ENCODE measurements around the gene MYLK.

DNA sequence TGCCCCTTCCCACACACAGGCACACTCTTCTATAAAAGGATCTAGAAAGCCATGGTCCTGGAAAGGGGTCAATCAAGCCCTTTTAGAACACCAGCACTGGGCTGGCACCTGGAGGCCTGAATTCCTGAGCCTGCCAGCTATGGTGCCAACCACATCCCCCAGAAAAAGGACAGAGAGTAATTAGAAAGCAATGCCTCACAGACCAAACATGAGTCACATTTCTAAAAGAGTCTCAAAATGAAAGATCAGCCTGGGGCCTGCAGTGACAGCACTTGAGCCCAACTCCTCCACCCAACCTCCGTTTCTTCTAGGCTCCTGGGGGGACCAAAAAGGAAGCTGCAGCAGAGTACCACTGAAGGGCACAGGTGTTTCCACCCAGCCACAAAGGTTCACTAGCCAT, 14.1 kb downstream of the MYLK start:
- TF ChIP-seq, protein P1, sequence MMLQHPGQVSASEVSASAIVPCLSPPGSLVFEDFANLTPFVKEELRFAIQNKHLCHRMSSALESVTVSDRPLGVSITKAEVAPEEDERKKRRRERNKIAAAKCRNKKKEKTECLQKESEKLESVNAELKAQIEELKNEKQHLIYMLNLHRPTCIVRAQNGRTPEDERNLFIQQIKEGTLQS (IDR thresholded peaks at IDR 0.05), result no peak
- TF ChIP-seq, protein P1 (CRISPR knock-in tag; conservative IDR thresholded peaks at IDR 0.05), result no peak
- TF ChIP-seq, protein P2, sequence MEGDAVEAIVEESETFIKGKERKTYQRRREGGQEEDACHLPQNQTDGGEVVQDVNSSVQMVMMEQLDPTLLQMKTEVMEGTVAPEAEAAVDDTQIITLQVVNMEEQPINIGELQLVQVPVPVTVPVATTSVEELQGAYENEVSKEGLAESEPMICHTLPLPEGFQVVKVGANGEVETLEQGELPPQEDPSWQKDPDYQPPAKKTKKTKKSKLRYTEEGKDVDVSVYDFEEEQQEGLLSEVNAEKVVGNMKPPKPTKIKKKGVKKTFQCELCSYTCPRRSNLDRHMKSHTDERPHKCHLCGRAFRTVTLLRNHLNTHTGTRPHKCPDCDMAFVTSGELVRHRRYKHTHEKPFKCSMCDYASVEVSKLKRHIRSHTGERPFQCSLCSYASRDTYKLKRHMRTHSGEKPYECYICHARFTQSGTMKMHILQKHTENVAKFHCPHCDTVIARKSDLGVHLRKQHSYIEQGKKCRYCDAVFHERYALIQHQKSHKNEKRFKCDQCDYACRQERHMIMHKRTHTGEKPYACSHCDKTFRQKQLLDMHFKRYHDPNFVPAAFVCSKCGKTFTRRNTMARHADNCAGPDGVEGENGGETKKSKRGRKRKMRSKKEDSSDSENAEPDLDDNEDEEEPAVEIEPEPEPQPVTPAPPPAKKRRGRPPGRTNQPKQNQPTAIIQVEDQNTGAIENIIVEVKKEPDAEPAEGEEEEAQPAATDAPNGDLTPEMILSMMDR (IDR thresholded peaks at IDR 0.05 in 2 of 3, conservative IDR thresholded peaks at IDR 0.05 in 1 of 3; ENCODE audit: insufficient read depth in 2 of 3, low read depth in 1 of 3, low read length in 3 of 3), result no peak
- no peak for TF ChIP-seq ELF1 (tag; IDR thresholded peaks at IDR 0.05)
- TF ChIP-seq ASH1L (IDR thresholded peaks at IDR 0.05; ENCODE audit: borderline replicate concordance, low read depth, partially characterized antibody), result no peak
- TF ChIP-seq, protein P3, sequence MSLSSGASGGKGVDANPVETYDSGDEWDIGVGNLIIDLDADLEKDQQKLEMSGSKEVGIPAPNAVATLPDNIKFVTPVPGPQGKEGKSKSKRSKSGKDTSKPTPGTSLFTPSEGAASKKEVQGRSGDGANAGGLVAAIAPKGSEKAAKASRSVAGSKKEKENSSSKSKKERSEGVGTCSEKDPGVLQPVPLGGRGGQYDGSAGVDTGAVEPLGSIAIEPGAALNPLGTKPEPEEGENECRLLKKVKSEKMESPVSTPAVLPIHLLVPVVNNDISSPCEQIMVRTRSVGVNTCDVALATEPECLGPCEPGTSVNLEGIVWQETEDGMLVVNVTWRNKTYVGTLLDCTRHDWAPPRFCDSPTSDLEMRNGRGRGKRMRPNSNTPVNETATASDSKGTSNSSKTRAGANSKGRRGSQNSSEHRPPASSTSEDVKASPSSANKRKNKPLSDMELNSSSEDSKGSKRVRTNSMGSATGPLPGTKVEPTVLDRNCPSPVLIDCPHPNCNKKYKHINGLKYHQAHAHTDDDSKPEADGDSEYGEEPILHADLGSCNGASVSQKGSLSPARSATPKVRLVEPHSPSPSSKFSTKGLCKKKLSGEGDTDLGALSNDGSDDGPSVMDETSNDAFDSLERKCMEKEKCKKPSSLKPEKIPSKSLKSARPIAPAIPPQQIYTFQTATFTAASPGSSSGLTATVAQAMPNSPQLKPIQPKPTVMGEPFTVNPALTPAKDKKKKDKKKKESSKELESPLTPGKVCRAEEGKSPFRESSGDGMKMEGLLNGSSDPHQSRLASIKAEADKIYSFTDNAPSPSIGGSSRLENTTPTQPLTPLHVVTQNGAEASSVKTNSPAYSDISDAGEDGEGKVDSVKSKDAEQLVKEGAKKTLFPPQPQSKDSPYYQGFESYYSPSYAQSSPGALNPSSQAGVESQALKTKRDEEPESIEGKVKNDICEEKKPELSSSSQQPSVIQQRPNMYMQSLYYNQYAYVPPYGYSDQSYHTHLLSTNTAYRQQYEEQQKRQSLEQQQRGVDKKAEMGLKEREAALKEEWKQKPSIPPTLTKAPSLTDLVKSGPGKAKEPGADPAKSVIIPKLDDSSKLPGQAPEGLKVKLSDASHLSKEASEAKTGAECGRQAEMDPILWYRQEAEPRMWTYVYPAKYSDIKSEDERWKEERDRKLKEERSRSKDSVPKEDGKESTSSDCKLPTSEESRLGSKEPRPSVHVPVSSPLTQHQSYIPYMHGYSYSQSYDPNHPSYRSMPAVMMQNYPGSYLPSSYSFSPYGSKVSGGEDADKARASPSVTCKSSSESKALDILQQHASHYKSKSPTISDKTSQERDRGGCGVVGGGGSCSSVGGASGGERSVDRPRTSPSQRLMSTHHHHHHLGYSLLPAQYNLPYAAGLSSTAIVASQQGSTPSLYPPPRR (CRISPR knock-in tag; IDR thresholded peaks at IDR 0.05; ENCODE audit: borderline replicate concordance), result no peak
- TF ChIP-seq NR2C2 (CRISPR knock-in tag; IDR thresholded peaks at IDR 0.05), result no peak
- no peak for TF ChIP-seq NR2C2 (tag; IDR thresholded peaks at IDR 0.05)
- TF ChIP-seq NONO (IDR thresholded peaks at IDR 0.05; ENCODE audit: low read depth in 2 of 2, low read length in 1 of 2), result no peak
- TF ChIP-seq ZFP36 (IDR thresholded peaks at IDR 0.05; ENCODE audit: low read depth, low read length, partially characterized antibody), result no peak
- TF ChIP-seq IRF2 (CRISPR knock-in tag; IDR thresholded peaks at IDR 0.05), result no peak

Data from K562 (cell line).